GM21447 (cell line): Measurements from ENCODE around the gene BSCL2.
"Not testable (repeated sequence)": the region's sequence is repeated elsewhere in the genome, so short reads cannot be mapped to it uniquely, and the experiment has no call there.

Experiments
- ATAC-seq: cut with Tn5 transposase; IDR thresholded peaks from one replicate; pipeline ENCODE4 v1.9.1; 2021; ENCODE audit not compliant: unreplicated experiment

Gene BSCL2

GRCh38 chr11:62707277-62707861 is at the start of gene BSCL2, which contains the start of gene GNG3:
BSCL2 (minus strand) TSS chr11:62707424; CDS start chr11:62707195, 229 bp downstream.
GNG3 (plus strand) TSS chr11:62707676; CDS start chr11:62708296, 620 bp downstream.
- no peak for ATAC-seq

- ATAC-seq, result no peak
Measured at GRCh38 chr11:62755086-62755615, 47.9 kb upstream of the BSCL2 start.

GRCh38 chr11:62753736-62754603 is 46.7 kb upstream of the BSCL2 start, which contains the start of gene ZBTB3:
ZBTB3 (minus strand) TSS chr11:62754160; CDS start chr11:62753664, 496 bp downstream.
- ATAC-seq, result peak; percentile 94

GRCh38 chr11:62752994-62753735 is 45.9 kb upstream of the BSCL2 start:
- no peak for ATAC-seq

GRCh38 chr11:62752177-62752785 is 45.1 kb upstream of the BSCL2 start:
- no peak for ATAC-seq

- ATAC-seq, result not testable (repeated sequence)
Measured at GRCh38 chr11:62749931-62750330, 42.7 kb upstream of the BSCL2 start.

GRCh38 chr11:62747475-62748160 is 40.4 kb upstream of the BSCL2 start:
- ATAC-seq, result no peak

- no peak for ATAC-seq
Measured at GRCh38 chr11:62737196-62737595, 30.0 kb upstream of the BSCL2 start.

- no peak for ATAC-seq
Measured at GRCh38 chr11:62732830-62733229, 25.6 kb upstream of the BSCL2 start.

GRCh38 chr11:62730076-62730475 is 22.9 kb upstream of the BSCL2 start:
- not testable (repeated sequence) for ATAC-seq

GRCh38 chr11:62728171-62728988 is 21.2 kb upstream of the BSCL2 start, which contains the start of gene TTC9C:
TTC9C (plus strand) TSS chr11:62728486; CDS start chr11:62728849, 363 bp downstream.
- peak; percentile 20 for ATAC-seq

GRCh38 chr11:62727872-62728170 is 20.6 kb upstream of the BSCL2 start:
- ATAC-seq, result peak; percentile 52

- peak; percentile 59 for ATAC-seq
Measured at GRCh38 chr11:62727165-62727871, 20.1 kb upstream of the BSCL2 start, which contains the start of gene HNRNPUL2. HNRNPUL2 (minus strand) TSS chr11:62727457; CDS start chr11:62727156, 301 bp downstream.

GRCh38 chr11:62726915-62727164 is 19.6 kb upstream of the BSCL2 start:
- no peak for ATAC-seq

GRCh38 chr11:62726156-62726914 is 19.1 kb upstream of the BSCL2 start:
- no peak for ATAC-seq

GRCh38 chr11:62725646-62726045 is 18.4 kb upstream of the BSCL2 start:
- ATAC-seq, result no peak

GRCh38 chr11:62724171-62724570 is 16.9 kb upstream of the BSCL2 start:
- no peak for ATAC-seq

- ATAC-seq, result no peak
Measured at GRCh38 chr11:62721994-62722393, 14.8 kb upstream of the BSCL2 start.
